Endothelial cell of umbilical vein (primary cell): Measurements from ENCODE around the gene LIN28B.
A peak's percentile ranks its signal among the peaks of the same experiment; 100 is the strongest.
"Not testable (repeated sequence)": the region's sequence is repeated elsewhere in the genome, so short reads cannot be mapped to it uniquely, and the experiment has no call there.

ENCODE experiments used
- CTCF ChIP-seq, 2 donors: IDR thresholded peaks; 1 replicate in 1 of 2; 2 replicates in 1 of 2; pipeline ENCODE4 v1.5.1; 2011; ENCODE audit warnings: low read length in 2 of 2, mild to moderate bottlenecking in 2 of 2, moderate library complexity in 2 of 2, control low read depth in 1 of 2, inconsistent platforms in 1 of 2, low read depth in 1 of 2; ENCODE audit not compliant: insufficient read depth in 1 of 2; ENCODE audit errors: extremely low read depth in 1 of 2
- EZH2 ChIP-seq: IDR thresholded peaks from 2 replicates; pipeline ENCODE4 v1.6.1; 2012; ENCODE audit warnings: borderline replicate concordance, low read depth, mild to moderate bottlenecking, moderate library complexity, low read length, inconsistent platforms; ENCODE audit not compliant: severe bottlenecking
- JUN ChIP-seq: IDR thresholded peaks from 2 replicates; pipeline ENCODE4 v1.6.1; 2011; ENCODE audit warnings: borderline replicate concordance, low read depth; ENCODE audit not compliant: insufficient read length, insufficient read depth
- MAX ChIP-seq: IDR thresholded peaks from 2 replicates; pipeline ENCODE4 v1.6.1; 2011; ENCODE audit not compliant: insufficient read depth, insufficient read length
- POLR2A ChIP-seq: IDR thresholded peaks from 2 replicates; pipeline ENCODE4 v1.6.1; 2012; ENCODE audit warnings: low read depth, mild to moderate bottlenecking, control low read depth, low read length
- POLR2AphosphoS5 ChIP-seq: IDR thresholded peaks from 2 replicates; pipeline ENCODE4 v1.6.1; 2012; ENCODE audit warnings: low read depth, mild to moderate bottlenecking, control low read depth, low read length, moderate library complexity; ENCODE audit not compliant: insufficient read depth

- not testable (repeated sequence) for TF ChIP-seq CTCF (IDR thresholded peaks at IDR 0.05; ENCODE audit: extremely low read depth in 1 of 2, insufficient read depth in 1 of 2, low read depth in 1 of 2, low read length in 2 of 2); POLR2A; JUN; MAX; POLR2AphosphoS5
- peak; percentile 33 for TF ChIP-seq EZH2
Measured at GRCh38 chr6:104953400-104954189, 3.3 kb upstream of the LIN28B start.
